Ovary (tissue), 9 donors: ENCODE measurements around the gene CD81. TPM values are rescaled to one million over a fixed set of nuclear protein-coding genes. Genes with fewer than 3 reads are reported as not detected.

Experiments
- DNase-seq, 5 donors: peaks; one replicate each; pipeline ENCODE4 v3.0.0-alpha.2; 2019 to 2020
- H3K27ac ChIP-seq, 2 donors: fragments of 200-600 bp; one replicate each; pipeline versions ENCODE4 v1.5.1 to v1.8.0; 2019 to 2022
- H3K27me3 ChIP-seq: fragments of 200-600 bp; one replicate; pipeline ENCODE4 v1.8.0; 2022
- H3K36me3 ChIP-seq: fragments of 200-600 bp; sonication (generic); one replicate; pipeline ENCODE4 v1.5.1; 2019
- H3K4me1 ChIP-seq: one replicate; pipeline ENCODE4 v1.8.1; 2013; ENCODE audit warnings: mild to moderate bottlenecking, moderate library complexity; ENCODE audit not compliant: insufficient read depth
- H3K4me3 ChIP-seq: fragments of 200-600 bp; sonication (generic); one replicate; pipeline ENCODE4 v1.5.1; 2017
- H3K9me3 ChIP-seq, 2 donors: fragments of 200-600 bp in 1 of 2; sonication (generic) in 1 of 2; one replicate each; pipeline versions ENCODE4 v1.5.1 to v1.8.1; 2013 to 2019; ENCODE audit warnings: mild to moderate bottlenecking in 1 of 2, moderate library complexity in 1 of 2
- EP300 ChIP-seq: sonication (generic); formaldehyde crosslinking; IDR thresholded peaks from one replicate; pipeline ENCODE4 v1.6.1; 2017; ENCODE audit warnings: antibody characterized with exemption
- POLR2A ChIP-seq: fragments of 450-650 bp; IDR thresholded peaks from one replicate; pipeline ENCODE4 v1.6.1; 2017; ENCODE audit warnings: antibody characterized with exemption, mild to moderate bottlenecking, moderate library complexity
- WGBS, 3 donors: extraction: QIAGEN DNeasy Blood & Tissue Kit in 1 of 3; methylation state at CpG; one replicate each; pipeline versions ENCODE4 v1.1.5 to v1.1.7; 2013 to 2017; 5-methylcytosine and 5-hydroxymethylcytosine counted together
- intact Hi-C, 4 donors: fragments of 100-400 bp; cut with DNase I; formaldehyde crosslinking; loops; one replicate each; pipeline versions ENCODE4 v1.11.0 to v1.15.1; 2022 to 2023
- polyA plus RNA-seq, 2 donors: library from polyadenylated mRNA; stranded (reverse); fragments of 200-250 nt in 1 of 2; fragments of 350-450 nt in 1 of 2; fragmentation: Illumina TruSeq in 1 of 2; extraction: RNeasy Lipid Tissue Mini Kit (QIAGEN cat#74804) in 1 of 2; gene quantifications; one replicate each; pipeline ENCODE4 v1.2.3, GENCODE V29; 2013 to 2014
- total RNA-seq, 7 donors: library from RNA; depleted of rRNA in 2 of 7; stranded (reverse); fragments of >200 nt in 2 of 7; fragmentation: NEBNext Ultra II Directional in 3 of 7; extraction: Animal tissue kit (Norgen Biotek cat#: 25700) in 3 of 7; gene quantifications; one replicate each; pipeline versions ENCODE4 v1.1.0 to v1.2.4, GENCODE V29; 2016 to 2023
- TF ChIP-seq, protein P1 (sequence below), 3 donors: fragments of 450-650 bp in 2 of 3; fragments of 200-600 bp in 1 of 3; IDR thresholded peaks; one replicate each; pipeline versions ENCODE4 v1.5.1 to v1.8.0; 2016 to 2022; ENCODE audit warnings: antibody characterized with exemption in 3 of 3, mild to moderate bottlenecking in 1 of 3
- donor health status: DM: no; HTN: no; CAD: no; lungs with moderate emphysema.
- donor health status: DM: no; HTN: no; CAD: no.
- donor health status: Bipolar disorder and iron deficiency.
- donor health status: DM: yes; HTN: yes; CAD: no.
- donor health status: DM: no; HTN: no; CAD: no.
- donor health status: DM: yes; HTN: yes; CAD: no.

CD81 gene
- total and polyA plus RNA-seq, 9 donors, result 206 to 723 (median 541) TPM

DNA sequence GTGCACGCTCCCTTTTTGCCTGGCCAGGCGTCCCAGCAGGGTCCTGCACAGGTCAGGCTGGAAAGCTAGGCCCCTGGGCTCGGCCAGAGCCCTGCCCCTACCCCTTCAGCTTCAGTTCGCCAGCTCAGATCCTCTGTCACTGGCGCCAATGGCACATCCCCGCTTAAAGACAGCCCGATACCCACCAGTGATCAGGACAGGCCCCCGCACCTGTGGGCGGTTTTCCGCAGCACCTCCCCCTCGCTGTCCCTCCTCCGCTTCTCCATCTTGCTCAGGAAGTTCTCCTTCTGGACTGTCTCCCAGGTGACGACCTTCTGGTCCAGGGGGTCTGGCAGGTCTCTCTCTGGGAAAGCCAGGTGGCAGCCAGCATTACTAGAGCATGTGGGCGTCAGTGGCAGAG, 29.3 kb downstream of the CD81 start:
- TF ChIP-seq EP300 (no peak), POLR2A (no peak)
- TF ChIP-seq, protein P1, sequence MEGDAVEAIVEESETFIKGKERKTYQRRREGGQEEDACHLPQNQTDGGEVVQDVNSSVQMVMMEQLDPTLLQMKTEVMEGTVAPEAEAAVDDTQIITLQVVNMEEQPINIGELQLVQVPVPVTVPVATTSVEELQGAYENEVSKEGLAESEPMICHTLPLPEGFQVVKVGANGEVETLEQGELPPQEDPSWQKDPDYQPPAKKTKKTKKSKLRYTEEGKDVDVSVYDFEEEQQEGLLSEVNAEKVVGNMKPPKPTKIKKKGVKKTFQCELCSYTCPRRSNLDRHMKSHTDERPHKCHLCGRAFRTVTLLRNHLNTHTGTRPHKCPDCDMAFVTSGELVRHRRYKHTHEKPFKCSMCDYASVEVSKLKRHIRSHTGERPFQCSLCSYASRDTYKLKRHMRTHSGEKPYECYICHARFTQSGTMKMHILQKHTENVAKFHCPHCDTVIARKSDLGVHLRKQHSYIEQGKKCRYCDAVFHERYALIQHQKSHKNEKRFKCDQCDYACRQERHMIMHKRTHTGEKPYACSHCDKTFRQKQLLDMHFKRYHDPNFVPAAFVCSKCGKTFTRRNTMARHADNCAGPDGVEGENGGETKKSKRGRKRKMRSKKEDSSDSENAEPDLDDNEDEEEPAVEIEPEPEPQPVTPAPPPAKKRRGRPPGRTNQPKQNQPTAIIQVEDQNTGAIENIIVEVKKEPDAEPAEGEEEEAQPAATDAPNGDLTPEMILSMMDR (IDR thresholded peaks at IDR 0.05), result no peak
- WGBS, 3 donors, result 71 to 78% (median 76%) methylated on average over 14 of the region's 14 CpGs
- DNase-seq, result no peak
- Histone ChIP-seq H3K4me1 (peaks cover 4% of the 10 kb centered on the region), H3K9me3 (no peaks in the 10 kb centered on the region), H3K27ac (no peak overlapping the region), H3K36me3 (no peaks in the 10 kb centered on the region), H3K27me3 (no peaks in the 10 kb centered on the region), H3K4me3 (no peak overlapping the region)
- intact Hi-C loops, result loop anchor here in 1 of 4 donors (10.0 kb wide), 1 partner anchor 488 kb away; no protein-coding TSS in a partner anchor

DNA sequence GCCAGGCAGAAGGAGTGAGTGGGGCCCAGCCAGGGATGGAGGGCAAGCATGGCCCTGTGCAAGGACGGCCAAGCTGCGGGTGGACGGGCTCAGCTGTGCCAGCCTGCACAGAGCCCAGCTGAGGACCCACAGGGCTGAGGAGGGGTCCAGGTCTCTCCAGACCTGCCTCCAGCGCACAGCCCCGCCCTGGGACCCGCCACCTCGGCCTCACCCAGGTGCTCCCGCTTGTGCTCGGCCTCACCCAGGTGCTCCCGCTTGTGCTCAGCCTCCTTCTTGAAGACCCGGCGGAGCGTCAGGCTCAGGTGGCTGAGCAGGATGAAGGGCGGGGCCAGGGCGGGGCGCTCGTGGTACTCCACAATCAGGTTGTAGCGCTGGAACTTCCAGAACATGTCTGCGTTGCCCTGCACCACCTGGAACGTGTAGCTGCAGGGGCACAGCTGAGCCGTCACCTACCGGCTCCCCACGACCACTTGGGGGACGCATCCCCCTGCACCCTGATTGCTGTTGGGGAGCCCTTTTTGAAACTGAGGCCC, 29.8 kb downstream of the CD81 start:
- Histone ChIP-seq H3K27ac (no peak overlapping the region), H3K27me3 (no peaks in the 10 kb centered on the region), H3K36me3 (no peaks in the 10 kb centered on the region), H3K4me1 (peaks cover under 1% of the 10 kb centered on the region), H3K4me3 (no peak overlapping the region), H3K9me3 (no peaks in the 10 kb centered on the region)
- TF ChIP-seq, protein P1 (IDR thresholded peaks at IDR 0.05), result no peak
- no peak for TF ChIP-seq POLR2A
- TF ChIP-seq EP300, result no peak
- intact Hi-C loops, result loop anchor here in 1 of 4 donors (10.0 kb wide), 1 partner anchor 488 kb away; no protein-coding TSS in a partner anchor
- WGBS, 3 donors, result 82 to 89% (median 87%) methylated on average over 14 to 24 of the region's 24 CpGs
- DNase-seq, result no peak

DNA sequence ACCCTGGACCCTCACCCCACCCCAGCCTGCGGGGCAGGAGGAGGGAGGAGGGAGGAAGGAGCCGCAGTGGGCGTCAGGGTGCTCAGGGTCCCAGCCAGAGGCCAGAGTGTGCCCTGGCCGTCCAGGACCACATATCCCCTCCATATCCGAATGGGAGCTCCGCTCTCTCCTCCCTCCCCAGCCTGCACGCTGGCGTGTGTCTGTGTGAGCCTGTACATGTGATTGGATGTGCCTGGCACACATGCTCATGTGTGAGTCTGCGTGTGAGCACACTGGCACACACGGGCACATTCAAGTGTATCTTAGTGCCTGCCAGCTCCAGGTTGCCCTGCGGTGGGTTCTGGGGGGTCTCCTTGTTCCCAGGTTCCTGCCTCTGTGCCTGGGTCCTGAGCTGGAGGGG, 31.6 kb downstream of the CD81 start:
- no peak for DNase-seq
- H3K4me1 ChIP-seq, result no peaks in the 10 kb centered on the region
- TF ChIP-seq, protein P1 (IDR thresholded peaks at IDR 0.05), result no peak
- TF ChIP-seq POLR2A, result no peak
- no peak for TF ChIP-seq EP300
- H3K4me3 ChIP-seq, result no peak overlapping the region
- intact Hi-C loops, result loop anchor here in 1 of 4 donors (10.0 kb wide), 1 partner anchor 486 kb away; no protein-coding TSS in a partner anchor
- H3K27me3 ChIP-seq, result no peaks in the 10 kb centered on the region
- no peak overlapping the region for H3K27ac ChIP-seq
- no peaks in the 10 kb centered on the region for H3K36me3 ChIP-seq
- 55 to 65% (median 61%) methylated on average over 11 of the region's 11 CpGs for WGBS, 3 donors
- H3K9me3 ChIP-seq, result no peaks in the 10 kb centered on the region

DNA sequence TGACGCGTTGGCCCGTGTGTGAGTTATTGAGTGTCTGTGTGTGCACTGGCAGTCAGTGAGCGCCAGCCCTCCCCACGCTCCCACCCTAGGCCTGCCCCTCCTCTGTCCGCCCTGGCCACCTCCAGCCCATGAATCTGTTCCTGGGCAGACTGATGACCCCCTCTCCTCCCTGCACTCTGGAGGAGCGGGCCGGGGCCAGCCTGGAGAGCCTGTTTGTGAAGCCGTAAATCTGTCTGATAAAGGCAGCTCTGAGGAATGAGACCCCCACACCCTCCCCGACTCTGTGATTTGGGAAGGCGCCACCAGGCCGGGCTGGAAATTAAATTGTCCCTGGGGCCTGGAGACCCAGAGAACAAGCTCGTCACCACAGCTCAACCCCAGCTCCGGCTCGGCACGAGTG, 32.0 kb downstream of the CD81 start:
- Histone ChIP-seq H3K27ac (no peak overlapping the region), H3K4me3 (no peak overlapping the region), H3K4me1 (no peaks in the 10 kb centered on the region), H3K27me3 (no peaks in the 10 kb centered on the region), H3K9me3 (no peaks in the 10 kb centered on the region), H3K36me3 (no peaks in the 10 kb centered on the region)
- intact Hi-C loops, result loop anchor here in 1 of 4 donors (10.0 kb wide), 1 partner anchor 486 kb away; no protein-coding TSS in a partner anchor
- WGBS, 3 donors, result 39 to 52% (median 51%) methylated on average over 12 to 16 of the region's 16 CpGs
- no peak for TF ChIP-seq POLR2A
- TF ChIP-seq EP300, result no peak
- TF ChIP-seq, protein P1 (IDR thresholded peaks at IDR 0.05), result no peak
- no peak for DNase-seq
